ENCODE measurements around the gene SEMA4C. TPM values are rescaled to one million over a fixed set of nuclear protein-coding genes. Genes with fewer than 3 reads are reported as not detected.

Gene SEMA4C
- total RNA-seq, 1 donor from 2014 or later: 24.3 TPM

GRCh38 chr2:96828436-96828835 is 41.4 kb downstream of the SEMA4C start:
- Histone ChIP-seq H3K27ac (no peak overlapping the region), H3K4me3 (no peak overlapping the region), H3K27me3 (ENCODE audit: low read depth) (no peaks in the 10 kb centered on the region), H3K4me1 (peaks cover 27% of the 10 kb centered on the region), H3K9me3 (no peaks in the 10 kb centered on the region), H3K36me3 (peaks cover 88% of the 10 kb centered on the region)
- ATAC-seq (no peak), DNase-seq (no peak)
- no peak for TF ChIP-seq CTCF (IDR thresholded peaks at IDR 0.05)
- intact Hi-C loops (cut with DNase I): no loop called here

GRCh38 chr2:96826546-96827278 is 43.2 kb downstream of the SEMA4C start:
- DNase-seq: no peak
- peaks cover 86% of the 10 kb centered on the region for H3K36me3 ChIP-seq

GRCh38 chr2:96825057-96825456 is 44.8 kb downstream of the SEMA4C start:
- Histone ChIP-seq H3K4me1 (peaks cover 33% of the 10 kb centered on the region), H3K9me3 (no peaks in the 10 kb centered on the region), H3K36me3 (peaks cover 80% of the 10 kb centered on the region), H3K4me3 (no peak overlapping the region), H3K27me3 (ENCODE audit: low read depth) (no peaks in the 10 kb centered on the region), H3K27ac (no peak overlapping the region)
- no peak for TF ChIP-seq CTCF (IDR thresholded peaks at IDR 0.05)
- ATAC-seq: no peak
- DNase-seq: no peak
- intact Hi-C loops (cut with DNase I): no loop called here

More at GRCh38 chr2:96826546-96827278, 43.2 kb downstream of the SEMA4C start:
- intact Hi-C loops (cut with DNase I): no loop called here
- Histone ChIP-seq H3K9me3 (no peaks in the 10 kb centered on the region), H3K4me1 (peaks cover 22% of the 10 kb centered on the region), H3K27ac (no peak overlapping the region), H3K4me3 (no peak overlapping the region), H3K27me3 (ENCODE audit: low read depth) (no peaks in the 10 kb centered on the region)
- no peak for TF ChIP-seq CTCF (IDR thresholded peaks at IDR 0.05)
- ATAC-seq: no peak

- intact Hi-C loops (cut with DNase I): no loop called here
- no peaks in the 10 kb centered on the region for H3K27me3 ChIP-seq (ENCODE audit: low read depth)
- no peak overlapping the region for H3K27ac ChIP-seq
- no peak for DNase-seq
- no peak for TF ChIP-seq CTCF (IDR thresholded peaks at IDR 0.05)
- no peaks in the 10 kb centered on the region for H3K9me3 ChIP-seq
- H3K4me3 ChIP-seq: no peak overlapping the region
- peaks cover 77% of the 10 kb centered on the region for H3K36me3 ChIP-seq
- peaks cover 41% of the 10 kb centered on the region for H3K4me1 ChIP-seq
- ATAC-seq: peak; percentile 23 to 46
Measured at GRCh38 chr2:96824079-96824870, 45.6 kb downstream of the SEMA4C start.

- ATAC-seq: no peak
Measured at GRCh38 chr2:96823198-96823597, 46.7 kb downstream of the SEMA4C start.

More at GRCh38 chr2:96823198-96823597, 46.7 kb downstream of the SEMA4C start:
- peaks cover 52% of the 10 kb centered on the region for H3K4me1 ChIP-seq
- DNase-seq: no peak
- intact Hi-C loops (cut with DNase I): no loop called here
- H3K27me3 ChIP-seq (ENCODE audit: low read depth): no peaks in the 10 kb centered on the region
- H3K4me3 ChIP-seq: no peak overlapping the region
- H3K9me3 ChIP-seq: no peaks in the 10 kb centered on the region
- peaks cover 66% of the 10 kb centered on the region for H3K36me3 ChIP-seq
- no peak for TF ChIP-seq CTCF (IDR thresholded peaks at IDR 0.05)
- H3K27ac ChIP-seq: no peak overlapping the region
